Neural cell (in vitro differentiated cells): ENCODE results near the gene GZF1. TPM values are rescaled to one million over a fixed set of nuclear protein-coding genes. Genes with fewer than 3 reads are reported as not detected.
"Not testable (repeated sequence)": the region's sequence is repeated elsewhere in the genome, so short reads cannot be mapped to it uniquely, and the experiment has no call there.

ENCODE experiments used
- H2AFZ ChIP-seq: fragments of 200-600, 300-800 bp; sonication (generic), shearing (Covaris generic); 2 replicates; pipeline ENCODE4 v1.6.0; 2014; ENCODE audit warnings: low read depth, mild to moderate bottlenecking, antibody characterized with exemption, low read length, moderate library complexity
- H3F3A ChIP-seq: fragments of 200-600 bp; shearing (Covaris generic); 2 replicates; pipeline ENCODE4 v1.6.1; 2016; ENCODE audit warnings: mild to moderate bottlenecking, moderate library complexity, mixed read lengths, antibody characterized with exemption, low read length; ENCODE audit not compliant: insufficient read depth, poor library complexity, severe bottlenecking
- H3K27ac ChIP-seq: fragments of 200-600, 300-800 bp; sonication (generic), shearing (Covaris generic); 2 replicates; pipeline ENCODE4 v1.5.1; 2014; ENCODE audit warnings: mild to moderate bottlenecking, low read length, moderate library complexity
- H3K27me3 ChIP-seq: fragments of 300-800, 200-600 bp; sonication (generic), shearing (Covaris generic); 2 replicates; pipeline ENCODE4 v1.6.0; 2014; ENCODE audit warnings: mild to moderate bottlenecking, low read depth, low read length, moderate library complexity; ENCODE audit not compliant: insufficient read depth
- H3K36me3 ChIP-seq: fragments of 300-800, 200-600 bp; sonication (generic), shearing (Covaris generic); 2 replicates; pipeline ENCODE4 v1.5.1; 2014; ENCODE audit warnings: mild to moderate bottlenecking, antibody characterized with exemption, low read length, moderate library complexity; ENCODE audit not compliant: insufficient read depth
- H3K4me2 ChIP-seq: fragments of 300-800, 200-600 bp; sonication (generic), shearing (Covaris generic); 2 replicates; pipeline ENCODE4 v1.6.0; 2014; ENCODE audit warnings: mild to moderate bottlenecking, low read length
- H3K4me3 ChIP-seq: fragments of 300-800, 200-600 bp; sonication (generic), shearing (Covaris generic); 2 replicates; pipeline ENCODE4 v1.5.1; 2014; ENCODE audit warnings: mild to moderate bottlenecking, low read length, moderate library complexity
- H3K79me2 ChIP-seq: fragments of 200-600 bp; shearing (Covaris generic); replicated peaks from 2 replicates; pipeline ENCODE4 v1.6.0; 2014; ENCODE audit warnings: mild to moderate bottlenecking, low read length, moderate library complexity; ENCODE audit not compliant: insufficient read depth
- H3K9ac ChIP-seq: fragments of 300-800, 200-600 bp; sonication (generic), shearing (Covaris generic); 2 replicates; pipeline ENCODE4 v1.6.1; 2016; ENCODE audit warnings: mild to moderate bottlenecking, low read length, mixed read lengths
- H3K9me2 ChIP-seq: fragments of 200-600 bp; shearing (Covaris generic); 2 replicates; pipeline ENCODE4 v1.6.1; 2016; ENCODE audit warnings: mild to moderate bottlenecking, low read length, mixed read lengths; ENCODE audit not compliant: insufficient read depth
- H3K9me3 ChIP-seq: fragments of 200-600, 300-800 bp; sonication (generic), shearing (Covaris generic); 2 replicates; pipeline ENCODE4 v1.6.1; 2016; ENCODE audit warnings: mild to moderate bottlenecking, mixed run types, low read length, moderate library complexity, mixed read lengths
- H4K20me1 ChIP-seq: fragments of 200-600 bp; shearing (Covaris generic); 2 replicates; pipeline ENCODE4 v1.6.1; 2016; ENCODE audit warnings: mild to moderate bottlenecking, mixed run types; ENCODE audit not compliant: insufficient read depth
- CTCF ChIP-seq: fragments of 450-650 bp; IDR thresholded peaks from 2 replicates; pipeline ENCODE4 v1.5.1; 2014; ENCODE audit warnings: antibody characterized with exemption, mild to moderate bottlenecking, moderate library complexity; ENCODE audit not compliant: poor library complexity, severe bottlenecking
- EP300 ChIP-seq: fragments of 450-650 bp; conservative IDR thresholded peaks from 2 replicates; pipeline ENCODE4 v1.6.1; 2014; ENCODE audit warnings: antibody characterized with exemption, mild to moderate bottlenecking, moderate library complexity; ENCODE audit not compliant: poor library complexity, severe bottlenecking
- EZH2 ChIP-seq: fragments of 200-600, 300-800 bp; shearing (Covaris generic), sonication (generic); IDR thresholded peaks from 2 replicates; pipeline ENCODE4 v1.6.1; 2014; ENCODE audit warnings: antibody characterized with exemption, low read length, borderline replicate concordance, mild to moderate bottlenecking; ENCODE audit not compliant: insufficient read depth, poor library complexity, severe bottlenecking
- MXI1 ChIP-seq: fragments of 450-650 bp; conservative IDR thresholded peaks from 2 replicates; pipeline ENCODE4 v1.6.1; 2014; ENCODE audit warnings: antibody characterized with exemption, mild to moderate bottlenecking; ENCODE audit not compliant: poor library complexity, severe bottlenecking
- POLR2AphosphoS5 ChIP-seq: IDR thresholded peaks from 2 replicates; pipeline ENCODE4 v1.6.1; 2012
- RAD21 ChIP-seq: fragments of 450-650 bp; conservative IDR thresholded peaks from 2 replicates; pipeline ENCODE4 v1.6.1; 2014; ENCODE audit warnings: antibody characterized with exemption, mild to moderate bottlenecking, moderate library complexity
- REST ChIP-seq: IDR thresholded peaks from 2 replicates; pipeline ENCODE4 v1.6.1; 2012; ENCODE audit warnings: borderline replicate concordance
- SMC3 ChIP-seq: fragments of 450-650 bp; conservative IDR thresholded peaks from 2 replicates; pipeline ENCODE4 v1.6.1; 2014; ENCODE audit warnings: antibody characterized with exemption, mild to moderate bottlenecking, moderate library complexity; ENCODE audit not compliant: poor library complexity
- TAF1 ChIP-seq: IDR thresholded peaks from 2 replicates; pipeline ENCODE4 v1.6.1; 2012; ENCODE audit warnings: low read depth
- polyA plus RNA-seq: library from polyadenylated mRNA; depleted of rRNA; stranded (reverse); fragments of >200 nt; gene quantifications from 2 replicates; pipeline ENCODE4 v1.2.3, GENCODE V29; 2014

Gene GZF1
- polyA plus RNA-seq, 1 donor from 2014 or later, result 13.8 TPM

GRCh38 chr20:23347791-23348190 lies 14.2 kb upstream of the GZF1 start:
- H3K9me3 ChIP-seq, result no peaks in the 10 kb centered on the region
- H3K9me2 ChIP-seq, result no peaks in the 10 kb centered on the region
- H3K27ac ChIP-seq, result no peak overlapping the region
- H3K36me3 ChIP-seq, result no peaks in the 10 kb centered on the region
- H3K4me2 ChIP-seq, result no peak overlapping the region
- H3K4me3 ChIP-seq, result no peak overlapping the region
- H3K27me3 ChIP-seq, result no peaks in the 10 kb centered on the region
- H2AFZ ChIP-seq, result no peak overlapping the region
- H3K9ac ChIP-seq, result no peak overlapping the region
- H3F3A ChIP-seq, result peaks cover 7% of the 10 kb centered on the region
- TF ChIP-seq TAF1 (no peak), EP300 (no peak), CTCF (no peak), REST (no peak), RAD21 (no peak), POLR2AphosphoS5 (no peak), MXI1 (no peak), EZH2 (no peak), SMC3 (no peak)
- H3K79me2 ChIP-seq, result peaks cover 15% of the 10 kb centered on the region
- H4K20me1 ChIP-seq, result no peaks in the 10 kb centered on the region

GRCh38 chr20:23348510-23348909 lies 13.5 kb upstream of the GZF1 start:
- not testable (repeated sequence) for H3K27ac ChIP-seq, H3K9me2 ChIP-seq, H3K9me3 ChIP-seq, H2AFZ ChIP-seq, H3F3A ChIP-seq, H3K9ac ChIP-seq, H3K27me3 ChIP-seq, H3K4me3 ChIP-seq, H4K20me1 ChIP-seq, H3K36me3 ChIP-seq, H3K4me2 ChIP-seq
- H3K79me2 ChIP-seq, result peaks cover 18% of the 10 kb centered on the region
